Measurements from ENCODE around the gene SEPTIN8.
A peak's percentile ranks its signal among the peaks of the same experiment; 100 is the strongest.

SEPTIN8 gene

DNA sequence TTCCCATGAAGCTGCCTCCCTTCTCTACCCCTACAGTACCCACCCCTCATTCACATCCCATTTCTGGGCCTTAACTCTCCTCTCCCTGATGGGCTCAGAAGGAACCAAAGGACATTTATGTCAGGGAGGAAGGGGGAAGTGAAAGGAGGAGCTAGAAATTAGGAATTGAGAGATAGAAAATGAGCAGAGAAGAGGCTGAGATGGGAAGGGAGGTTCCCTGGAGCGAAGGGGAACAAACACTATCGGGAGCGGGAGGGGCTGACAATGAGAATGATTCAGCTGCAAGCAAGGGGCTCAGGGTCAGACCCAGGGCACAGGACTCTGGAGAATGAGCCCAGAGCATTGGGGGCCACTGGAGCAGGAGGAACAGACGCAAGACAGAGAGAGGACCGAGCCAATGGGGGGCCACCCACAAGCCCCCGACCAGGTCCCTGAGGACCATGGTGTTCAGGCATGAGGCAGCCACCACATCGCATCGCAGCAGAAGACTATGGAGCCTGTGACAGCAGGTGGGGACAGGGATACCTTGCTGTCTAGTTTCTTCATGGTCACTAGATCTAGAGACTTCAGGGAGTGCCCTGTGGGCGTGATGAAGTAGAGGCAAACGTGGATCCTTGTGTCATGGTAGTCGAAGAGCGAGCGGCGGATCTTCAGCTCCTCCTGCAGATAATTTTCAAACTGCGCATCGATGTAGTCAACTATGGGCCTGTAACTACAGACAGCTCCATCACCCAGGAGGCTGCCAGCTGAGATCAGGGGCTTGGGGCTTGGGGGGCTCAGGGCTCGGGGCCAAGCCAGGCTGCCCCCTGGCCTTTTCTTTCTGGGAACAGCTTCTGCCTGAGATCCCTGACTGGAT is 13.6 kb downstream of the SEPTIN8 start:
- DNase-seq, result peak; percentile 44

DNA sequence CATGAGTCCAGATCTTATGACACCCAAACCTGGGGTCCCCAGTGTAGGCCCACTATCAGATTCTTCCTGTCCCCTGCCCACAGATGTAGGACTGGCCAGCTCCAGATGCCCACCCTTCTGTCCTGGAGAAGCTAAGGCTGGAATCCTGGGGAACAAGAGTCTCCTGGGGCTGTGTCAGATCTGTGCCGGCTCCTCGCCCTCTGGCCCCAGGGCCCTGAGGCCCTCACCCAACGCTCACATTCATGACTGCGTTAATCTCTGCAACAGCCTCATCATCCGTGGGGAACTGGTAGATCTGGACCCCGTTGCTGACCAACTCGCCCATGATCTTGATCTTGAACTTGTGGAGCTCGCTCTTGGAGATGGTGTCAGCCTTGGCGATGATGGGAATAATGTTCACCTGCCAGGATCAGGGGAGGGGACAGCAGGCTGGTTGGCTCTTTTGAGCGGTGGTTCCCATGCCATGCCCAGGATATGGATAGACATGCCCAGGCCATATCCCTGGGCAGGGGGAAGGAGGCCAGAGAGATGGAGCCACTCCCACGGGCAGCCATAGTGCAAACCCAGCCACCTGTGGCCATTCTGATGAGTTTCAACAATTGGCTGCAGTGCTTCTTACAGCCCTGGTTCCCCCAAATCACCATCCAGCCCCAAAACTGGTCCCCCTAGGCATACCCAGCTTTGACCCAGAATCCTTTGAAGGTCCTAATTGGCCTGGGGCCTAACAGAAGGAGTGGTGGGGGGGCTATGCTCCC is 14.6 kb downstream of the SEPTIN8 start:
- peak; percentile 32 for DNase-seq

DNA sequence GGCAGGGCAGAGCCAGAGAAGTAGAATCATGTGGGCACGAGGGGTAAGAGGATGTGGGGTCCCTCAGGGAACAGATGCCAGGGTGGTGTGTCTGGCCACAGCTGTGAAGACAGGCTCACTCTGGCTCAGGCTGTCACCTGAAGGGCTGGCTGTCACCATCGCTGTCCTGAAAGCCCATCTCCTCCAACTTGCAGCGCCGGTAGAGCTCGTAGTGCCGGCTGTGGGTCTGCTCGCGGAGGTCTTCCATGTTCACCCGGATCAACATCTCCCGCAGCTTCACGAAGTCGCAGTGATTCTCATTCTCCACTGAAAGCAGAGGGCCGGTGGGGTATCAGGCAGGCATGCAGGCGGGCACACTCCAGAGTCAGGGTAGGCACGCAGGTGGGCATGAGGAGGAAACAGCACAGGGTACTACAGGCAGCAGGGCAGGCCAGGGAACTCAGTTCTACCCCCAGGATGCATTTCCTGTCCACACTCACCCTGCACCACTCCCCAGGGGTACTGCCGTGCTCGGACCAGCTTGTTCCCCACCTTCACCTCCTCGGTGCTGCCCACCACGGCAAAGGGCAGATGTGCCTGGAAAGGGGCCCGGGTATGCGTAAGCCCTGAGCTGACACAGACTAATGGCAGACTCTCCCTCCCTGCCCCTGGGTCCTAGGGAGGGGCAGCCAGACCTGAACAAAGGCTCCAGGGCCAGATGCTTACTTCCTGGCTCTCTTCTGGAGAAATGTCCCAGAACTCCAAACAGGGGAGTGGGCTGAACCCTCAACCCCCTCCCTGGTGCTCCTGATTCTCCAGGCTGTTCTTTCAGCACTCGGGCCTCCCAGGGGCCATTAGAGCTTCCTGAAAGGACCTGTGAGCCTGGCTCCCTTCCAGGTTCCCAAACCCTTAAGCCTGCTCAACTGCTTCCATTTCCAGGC is 15.5 kb downstream of the SEPTIN8 start:
- DNase-seq, result peak; percentile 41

DNA sequence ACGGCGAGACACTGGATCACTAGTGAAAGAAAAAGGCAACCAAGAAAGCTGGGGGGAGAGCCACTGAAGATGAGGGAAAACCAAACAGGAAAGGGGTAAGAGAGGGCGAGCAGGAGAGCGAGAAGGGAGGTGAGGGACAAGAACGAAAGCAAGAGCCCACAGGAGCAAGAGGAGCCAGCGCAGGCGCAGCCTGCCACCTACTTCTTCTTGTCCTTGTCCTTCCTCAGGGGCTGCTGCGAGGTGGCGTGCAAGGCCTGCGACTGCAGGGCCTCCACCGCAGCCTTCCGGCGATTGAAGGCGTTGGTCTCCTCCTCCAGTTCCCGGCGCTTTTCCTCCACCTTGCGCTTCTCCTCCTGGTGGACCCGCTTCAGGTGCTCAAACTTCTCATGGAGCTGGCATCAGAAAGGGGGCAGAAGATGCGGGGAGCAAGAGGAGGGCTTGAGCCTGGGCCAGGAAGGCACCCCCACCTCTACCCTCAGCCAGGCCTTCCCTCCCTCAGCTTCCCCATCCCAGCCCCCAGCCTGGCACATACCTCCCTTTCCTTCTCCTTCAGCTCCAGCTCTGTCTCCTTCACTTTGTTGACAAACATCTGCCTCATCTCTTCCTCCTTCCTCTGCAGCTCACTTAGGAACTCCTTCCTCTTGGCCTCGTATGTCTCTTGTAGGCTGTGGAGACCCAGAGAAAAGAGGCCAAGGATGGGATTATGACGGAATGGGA is 16.3 kb downstream of the SEPTIN8 start:
- DNase-seq, result peak; percentile 44

DNA sequence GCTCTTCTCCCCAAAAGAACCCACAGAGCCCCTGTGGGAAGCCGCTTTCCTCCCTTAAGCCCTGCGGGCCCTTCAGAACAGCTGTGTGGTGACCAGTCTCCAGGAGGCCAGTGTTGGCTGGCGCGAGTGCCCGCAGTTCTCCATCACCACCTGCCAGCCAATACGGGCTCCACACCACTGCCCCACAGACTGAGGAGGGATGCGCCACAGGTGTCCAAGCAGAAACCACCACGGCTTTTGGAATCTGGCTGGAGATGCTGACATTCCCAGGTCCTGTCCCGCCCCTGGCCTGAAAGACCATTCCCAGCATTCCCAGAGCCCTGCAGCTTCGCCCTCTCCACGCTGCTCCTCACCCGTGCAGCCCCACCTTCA is 17.0 kb downstream of the SEPTIN8 start:
- DNase-seq, result peak; percentile 28

DNA sequence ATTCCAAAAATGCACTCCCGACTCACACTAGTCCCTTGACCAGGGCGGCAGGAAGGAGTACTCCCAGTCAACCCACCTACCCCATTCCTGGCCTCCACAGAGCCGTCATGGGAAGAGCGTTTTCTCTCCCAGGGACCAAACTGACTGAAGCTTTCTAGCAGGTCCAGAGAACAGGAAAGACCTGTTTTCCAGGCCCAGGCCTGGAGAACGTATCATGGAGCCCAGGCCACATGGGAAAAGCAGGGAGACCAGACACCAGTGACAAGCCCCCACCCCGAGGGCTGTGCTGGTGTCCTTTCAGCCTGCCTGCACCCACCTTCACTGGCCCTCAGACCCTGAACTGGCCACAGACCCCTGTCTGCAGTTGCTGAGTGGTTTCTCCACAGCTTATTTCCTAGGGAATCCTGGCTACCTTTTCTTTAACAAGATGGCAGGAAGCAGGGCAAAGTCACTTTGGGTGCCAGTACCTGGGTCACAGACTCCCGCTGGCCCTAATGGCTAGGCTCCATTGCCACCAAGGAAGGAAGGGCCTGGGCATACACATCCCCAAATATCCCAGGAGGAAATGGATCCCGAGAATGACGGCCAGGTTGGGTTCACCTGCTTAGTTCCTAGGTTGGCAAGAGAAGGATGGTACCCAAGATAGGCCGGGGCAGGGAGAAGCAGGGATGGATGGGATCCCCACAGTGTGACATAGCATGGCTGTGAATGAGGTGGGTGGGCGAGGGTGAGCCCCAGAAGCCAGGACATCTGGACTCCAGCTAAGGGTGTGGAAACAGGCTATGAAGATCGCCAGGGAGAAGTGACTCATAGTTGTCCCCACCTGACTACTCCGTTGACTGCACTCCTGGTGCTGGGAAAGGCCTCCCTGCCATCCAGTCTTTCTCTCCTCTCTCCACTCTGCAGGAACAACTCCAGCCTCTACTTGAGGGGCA is 17.7 kb downstream of the SEPTIN8 start:
- peak; percentile 42 for DNase-seq

DNA sequence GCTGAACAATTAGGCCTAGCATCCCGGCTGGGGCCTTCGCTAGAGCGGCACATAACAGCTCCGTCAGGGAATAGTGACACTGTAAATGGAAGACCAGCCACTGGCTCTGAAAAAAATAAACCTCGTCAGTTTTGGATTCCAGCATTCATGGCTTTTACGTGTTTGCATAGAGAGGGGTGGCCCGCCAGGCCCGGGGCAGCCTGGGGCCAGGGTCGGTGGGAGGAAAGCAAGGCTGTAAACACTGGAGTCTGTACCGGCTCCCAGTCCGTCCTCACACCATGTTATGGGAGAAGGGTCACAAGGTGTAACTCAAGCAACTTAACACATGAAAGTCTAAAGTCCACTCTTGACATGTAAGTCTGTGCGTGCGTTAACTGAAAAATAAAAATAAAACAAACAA is 18.6 kb downstream of the SEPTIN8 start:
- peak; percentile 28 for DNase-seq

DNA sequence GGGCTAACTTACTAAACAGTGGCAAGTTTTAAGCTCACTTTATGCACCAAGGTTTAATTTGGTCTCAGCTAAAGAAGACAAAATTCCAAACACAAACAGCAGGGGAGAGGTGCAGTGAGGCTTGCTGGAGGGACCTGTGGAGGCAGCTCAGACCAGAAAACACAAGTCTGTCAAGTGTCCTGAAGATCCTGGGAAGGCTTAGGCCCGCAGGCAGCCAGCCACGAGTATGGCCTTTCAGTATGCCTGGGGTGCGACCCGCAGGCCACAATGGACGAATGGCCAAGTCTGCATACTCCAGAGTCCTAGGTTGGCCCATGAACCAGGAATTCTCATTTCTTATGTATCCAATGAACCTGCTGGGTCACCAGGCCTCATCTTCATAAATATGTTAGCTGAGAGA is 20.5 kb downstream of the SEPTIN8 start:
- peak; percentile 23 for DNase-seq

DNA sequence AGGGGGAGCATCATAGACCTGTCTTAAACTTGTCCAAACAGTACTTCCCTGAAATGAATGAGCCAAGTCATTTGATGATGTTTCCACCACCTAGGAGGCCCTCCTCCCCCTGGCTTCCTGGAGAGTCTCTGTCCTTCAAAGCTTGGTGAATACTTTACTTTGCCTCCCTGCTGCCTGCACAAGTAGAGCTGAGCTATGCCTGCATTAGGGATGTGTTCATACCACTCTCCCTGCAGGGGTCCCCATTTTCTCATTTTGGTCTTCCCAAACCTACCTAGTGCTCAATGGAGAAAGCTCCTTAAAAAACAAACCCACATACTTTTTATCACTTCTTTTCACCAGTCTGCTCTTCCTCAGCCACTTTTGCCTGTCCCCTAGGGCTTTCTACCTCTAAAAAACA is 22.1 kb downstream of the SEPTIN8 start:
- DNase-seq, result peak; percentile 41

DNA sequence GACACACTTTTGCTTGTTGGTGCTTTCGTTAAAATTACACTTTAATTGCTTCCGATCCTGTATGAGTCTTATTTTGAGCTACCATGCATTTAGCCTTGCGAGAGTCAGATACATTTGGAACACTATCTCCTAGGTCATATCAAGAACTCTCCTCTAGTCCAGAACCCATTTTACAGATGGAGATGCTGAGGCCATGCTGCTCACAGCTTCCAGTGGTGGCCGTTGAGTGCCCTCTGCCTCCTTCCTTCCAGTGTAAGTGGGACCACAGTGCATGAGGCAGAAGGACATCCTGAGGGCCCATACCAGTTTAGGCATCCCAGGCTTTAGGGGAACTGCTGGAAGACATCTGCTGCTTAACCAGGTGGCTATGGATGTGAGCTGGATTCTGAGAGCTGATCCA is 22.9 kb downstream of the SEPTIN8 start:
- peak; percentile 35 for DNase-seq

DNA sequence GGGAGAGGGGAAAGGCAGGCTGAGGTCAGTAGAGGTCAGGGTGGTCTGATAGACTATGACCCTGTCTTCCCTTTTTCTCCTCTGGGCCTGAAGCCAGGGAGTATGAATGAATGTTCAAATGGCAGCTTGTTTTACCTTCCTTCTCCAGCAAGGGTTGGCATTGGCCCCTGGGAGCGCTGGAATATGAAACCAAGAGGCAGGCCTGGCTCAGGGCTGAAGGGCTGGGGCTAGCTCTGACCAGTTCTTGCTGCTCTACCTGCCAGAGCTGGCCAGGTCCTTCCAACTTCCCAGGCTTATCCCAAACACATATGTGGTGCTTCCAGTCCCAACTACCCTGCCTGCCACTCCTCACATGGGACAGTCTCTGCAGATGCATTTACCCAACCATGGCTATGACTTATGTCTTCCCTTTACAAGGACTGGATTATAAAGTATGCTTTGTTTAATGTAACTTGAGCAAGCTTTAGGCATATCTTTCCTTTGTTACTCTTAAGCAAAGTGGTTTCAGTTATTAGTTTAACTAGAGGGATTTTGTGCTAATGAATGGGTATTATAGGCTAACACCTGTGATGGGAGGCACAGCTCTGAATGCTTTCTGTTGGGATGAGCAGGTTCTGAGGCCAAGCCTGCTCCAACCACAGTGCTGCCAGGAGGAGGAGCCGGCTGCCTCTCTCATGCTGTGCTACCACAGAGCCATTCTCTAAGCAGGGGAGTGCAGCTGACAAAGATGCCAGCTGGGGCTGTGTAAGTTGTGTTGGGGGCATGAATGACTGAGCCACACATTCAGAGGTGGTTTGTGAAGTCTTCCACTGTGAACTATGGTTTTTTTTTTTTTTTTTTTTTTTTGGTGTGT is 23.7 kb downstream of the SEPTIN8 start:
- DNase-seq, result peak; percentile 50

DNA sequence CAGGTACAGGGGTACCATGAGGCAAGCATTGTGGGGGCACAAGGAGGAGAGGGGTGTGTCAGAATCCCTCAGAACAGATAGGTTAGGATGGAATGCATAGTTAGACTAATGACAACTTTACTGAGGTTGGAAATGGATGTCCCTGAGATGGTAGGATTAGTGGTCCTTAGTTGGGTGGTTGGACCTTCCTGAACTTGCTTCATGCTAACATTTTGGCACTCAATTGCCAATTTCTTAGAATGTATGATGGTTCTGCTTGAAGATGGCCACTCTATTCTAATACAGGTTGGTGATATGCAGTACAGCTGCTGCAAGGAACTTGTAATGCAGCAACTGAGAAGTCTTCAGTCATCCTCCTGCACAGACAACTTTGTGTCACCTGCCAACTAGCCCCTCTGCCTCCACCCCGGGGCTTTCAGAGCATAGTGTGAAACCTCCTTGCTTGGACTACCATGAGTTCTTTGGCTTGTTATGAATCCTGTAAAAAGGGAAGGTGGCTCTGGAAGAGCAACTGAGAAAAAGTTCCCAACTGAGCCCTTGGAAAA is 24.4 kb downstream of the SEPTIN8 start:
- DNase-seq, result peak; percentile 42

DNA sequence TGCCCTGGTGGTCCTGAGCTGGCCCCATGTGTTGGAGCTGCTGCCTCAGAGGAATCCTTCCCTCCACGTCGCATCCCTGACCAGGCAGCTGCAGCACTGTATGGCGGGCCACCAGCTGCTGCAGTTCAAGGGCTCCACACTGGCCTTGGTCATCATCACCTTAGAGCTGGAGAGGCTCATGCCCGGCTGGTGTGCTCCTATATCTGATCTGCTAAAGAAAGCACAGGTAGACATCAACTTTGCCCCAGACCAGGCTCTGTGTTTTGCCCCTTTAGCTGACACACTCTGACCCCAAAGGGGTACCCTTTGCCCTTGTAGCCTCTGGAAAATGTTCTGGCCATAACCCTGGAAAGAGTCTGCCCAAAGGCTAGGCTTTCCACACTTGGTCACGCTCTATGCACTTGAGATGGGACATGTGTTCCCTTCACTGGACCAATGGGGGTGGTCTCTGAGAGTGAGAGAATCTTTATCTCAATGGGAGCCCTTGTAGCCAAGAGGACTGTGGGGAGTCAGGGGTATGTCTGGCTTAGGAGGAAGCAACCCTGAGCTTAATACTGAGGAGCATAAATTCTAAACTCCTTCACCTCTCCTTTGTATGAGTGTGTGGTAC is 25.0 kb downstream of the SEPTIN8 start:
- peak; percentile 52 for DNase-seq

DNA sequence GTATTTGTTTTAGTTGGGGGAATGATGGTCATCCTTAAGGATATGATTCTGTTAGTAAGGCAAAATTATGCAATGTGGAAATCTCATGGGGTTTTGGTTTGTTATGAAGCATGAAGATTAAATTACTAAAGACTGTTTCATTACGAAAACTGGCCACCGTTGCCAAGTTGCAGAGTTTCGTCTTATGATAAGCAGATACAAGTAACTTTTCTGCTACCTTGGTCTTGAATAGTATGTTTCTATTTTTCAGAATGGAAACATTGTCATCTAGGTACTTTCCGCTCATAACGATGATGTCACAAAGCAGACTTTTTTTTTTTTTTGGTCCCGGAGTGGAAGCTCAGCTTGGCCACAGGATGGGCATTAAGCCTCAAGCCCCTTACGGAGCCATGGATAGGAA is 25.6 kb downstream of the SEPTIN8 start:
- DNase-seq, result peak; percentile 52

DNA sequence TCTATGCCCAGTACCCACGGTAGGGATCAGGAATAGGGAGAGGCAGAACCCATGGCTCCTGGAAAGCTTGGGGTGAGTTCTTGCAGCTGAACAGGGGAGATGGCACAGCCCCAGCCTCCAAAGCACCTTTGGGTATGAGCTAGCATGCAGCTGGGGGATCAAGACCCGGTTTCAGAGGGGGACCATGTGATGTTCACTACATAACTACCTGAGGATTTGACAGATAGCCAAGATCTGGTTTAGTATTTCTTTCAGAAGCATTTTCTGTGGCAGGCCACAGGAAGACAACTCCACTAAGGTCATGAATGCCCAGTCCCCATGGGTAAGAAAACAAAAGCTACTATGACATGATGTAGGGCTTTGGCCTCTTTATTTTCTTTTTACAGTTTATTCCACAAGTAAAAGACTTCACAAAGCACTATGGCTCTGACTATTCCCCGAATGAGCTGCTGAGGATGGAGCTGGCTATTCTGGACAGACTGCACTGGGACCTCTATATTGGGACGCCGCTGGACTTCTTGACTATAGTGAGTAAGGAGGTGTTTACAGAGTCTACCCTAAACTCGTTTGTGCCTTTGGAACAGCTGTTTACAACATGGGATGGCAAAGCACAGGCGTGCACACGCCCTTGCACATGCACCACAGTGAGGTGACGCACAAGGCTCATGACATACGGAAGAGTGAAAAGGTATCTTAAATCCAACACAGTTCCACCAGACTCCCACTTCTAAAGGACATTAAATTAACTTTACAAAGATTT is 26.4 kb downstream of the SEPTIN8 start:
- peak; percentile 50 for DNase-seq

DNA sequence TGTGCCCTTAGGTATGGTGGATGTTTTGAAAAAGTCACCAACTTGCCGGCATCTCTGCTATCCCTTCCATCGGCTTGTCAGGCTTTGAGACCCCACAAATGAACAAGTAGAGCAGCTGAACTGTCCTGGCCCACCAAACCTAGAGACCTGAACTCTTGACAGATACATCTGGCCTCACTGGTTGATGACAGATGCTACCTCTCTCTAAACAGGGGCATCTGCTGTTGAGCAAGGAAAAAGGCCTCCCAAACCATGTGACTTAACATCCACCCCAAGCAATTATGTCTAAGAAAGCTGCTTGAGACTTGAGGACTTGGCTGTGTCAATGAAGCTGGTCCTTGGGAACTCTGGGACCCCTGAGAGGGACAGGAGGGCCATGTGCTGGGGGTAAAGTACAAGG is 27.5 kb downstream of the SEPTIN8 start:
- DNase-seq, result no peak

DNA sequence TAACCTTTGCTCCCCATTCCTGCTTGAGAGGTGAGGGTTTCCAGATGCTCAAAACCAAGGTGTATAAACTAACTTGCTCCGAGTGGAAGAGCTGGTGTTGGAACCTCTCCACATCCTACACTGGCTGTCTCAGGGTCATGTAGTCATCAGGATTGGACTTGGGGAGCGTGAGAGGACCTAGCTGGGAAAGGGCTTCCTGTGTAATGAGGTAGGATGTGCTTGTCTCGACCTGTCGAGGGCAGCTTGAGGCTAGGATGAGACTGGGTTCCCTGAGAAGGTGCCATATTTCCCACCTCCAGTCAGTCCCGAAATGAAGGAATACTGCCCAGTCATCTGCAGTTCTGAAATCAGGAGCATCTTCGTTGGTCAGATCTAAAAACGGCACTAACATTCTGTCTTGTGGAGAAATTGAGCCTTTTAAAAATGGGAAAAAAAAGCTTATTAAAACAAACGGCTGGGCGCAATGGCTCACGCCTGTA is 28.5 kb downstream of the SEPTIN8 start:
- DNase-seq, result peak; percentile 47

DNA sequence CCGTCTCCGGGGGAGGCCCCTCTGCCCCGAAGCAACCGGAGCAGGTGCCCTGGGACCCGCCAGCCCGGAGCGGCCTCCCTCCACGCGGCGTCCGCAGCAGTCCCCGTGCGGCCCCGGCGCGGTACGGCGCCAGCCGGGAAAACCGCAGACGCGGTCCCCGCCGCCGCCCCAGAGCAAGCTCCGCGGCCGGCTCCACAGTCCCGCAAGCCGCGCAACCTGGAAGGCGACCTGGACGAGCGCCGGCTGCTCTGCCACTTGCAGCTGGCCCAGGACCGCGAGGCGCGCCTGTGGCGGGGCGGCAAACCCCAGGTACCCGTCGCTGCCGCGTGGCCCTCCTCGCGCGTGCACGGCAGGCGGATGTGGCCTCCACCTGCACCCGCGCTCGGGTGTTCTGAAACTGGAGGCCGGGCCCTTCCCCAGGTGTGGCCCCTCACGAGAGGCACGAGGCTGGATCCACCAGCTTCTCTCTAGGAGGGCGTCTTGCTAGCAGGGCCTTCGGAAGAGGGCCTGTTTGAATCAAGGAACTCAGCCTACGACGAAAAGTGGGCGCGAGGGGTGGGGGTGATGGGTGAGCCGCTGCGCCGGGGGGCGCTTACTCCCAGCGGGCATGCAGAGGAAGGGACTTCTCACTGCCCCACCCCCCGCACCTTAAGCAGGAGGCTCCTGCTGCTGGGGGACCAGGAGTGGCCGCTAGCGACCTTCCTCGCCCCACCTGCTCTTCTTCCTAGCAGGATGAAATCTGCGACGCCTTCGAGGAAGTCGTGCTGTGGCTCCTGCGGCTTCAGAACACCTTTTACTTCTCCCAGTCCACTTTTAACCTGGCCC is 29.2 kb downstream of the SEPTIN8 start:
- DNase-seq, result peak; percentile 65

Data from activated CD8-positive, alpha-beta memory T cell treated with anti-CD3 and anti-CD28 coated beads, Interleukin-2, amount 50 U/mL, for 48 hours (primary cell).